ENCODE measurements around the gene RALGAPA2.

The RALGAPA2 gene

DNA sequence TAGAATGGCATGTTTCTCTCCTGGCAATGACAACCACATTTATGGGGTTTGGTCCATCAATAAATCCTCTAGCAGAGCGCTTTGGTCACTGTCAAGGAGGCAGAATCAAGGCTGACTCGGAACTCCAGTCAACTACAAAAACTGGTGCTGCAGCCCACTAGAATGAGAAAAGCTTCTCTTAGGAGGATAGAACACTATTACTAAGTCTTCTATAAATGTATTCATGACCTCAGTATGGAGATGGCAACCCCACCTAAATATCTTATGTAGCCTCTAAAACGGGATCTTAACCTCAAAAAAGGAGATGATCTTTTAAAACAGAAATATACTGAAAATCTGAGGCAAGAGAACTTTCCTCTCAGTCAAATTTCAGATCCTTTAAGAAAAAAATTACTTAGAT is 68.5 kb downstream of the RALGAPA2 start:
- DNase-seq (ENCODE audit: extremely low read depth, low read depth) = no peak
- TF ChIP-seq, protein P1, sequence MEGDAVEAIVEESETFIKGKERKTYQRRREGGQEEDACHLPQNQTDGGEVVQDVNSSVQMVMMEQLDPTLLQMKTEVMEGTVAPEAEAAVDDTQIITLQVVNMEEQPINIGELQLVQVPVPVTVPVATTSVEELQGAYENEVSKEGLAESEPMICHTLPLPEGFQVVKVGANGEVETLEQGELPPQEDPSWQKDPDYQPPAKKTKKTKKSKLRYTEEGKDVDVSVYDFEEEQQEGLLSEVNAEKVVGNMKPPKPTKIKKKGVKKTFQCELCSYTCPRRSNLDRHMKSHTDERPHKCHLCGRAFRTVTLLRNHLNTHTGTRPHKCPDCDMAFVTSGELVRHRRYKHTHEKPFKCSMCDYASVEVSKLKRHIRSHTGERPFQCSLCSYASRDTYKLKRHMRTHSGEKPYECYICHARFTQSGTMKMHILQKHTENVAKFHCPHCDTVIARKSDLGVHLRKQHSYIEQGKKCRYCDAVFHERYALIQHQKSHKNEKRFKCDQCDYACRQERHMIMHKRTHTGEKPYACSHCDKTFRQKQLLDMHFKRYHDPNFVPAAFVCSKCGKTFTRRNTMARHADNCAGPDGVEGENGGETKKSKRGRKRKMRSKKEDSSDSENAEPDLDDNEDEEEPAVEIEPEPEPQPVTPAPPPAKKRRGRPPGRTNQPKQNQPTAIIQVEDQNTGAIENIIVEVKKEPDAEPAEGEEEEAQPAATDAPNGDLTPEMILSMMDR (IDR thresholded peaks at IDR 0.05; ENCODE audit: low read depth, low read length) = no peak

DNA sequence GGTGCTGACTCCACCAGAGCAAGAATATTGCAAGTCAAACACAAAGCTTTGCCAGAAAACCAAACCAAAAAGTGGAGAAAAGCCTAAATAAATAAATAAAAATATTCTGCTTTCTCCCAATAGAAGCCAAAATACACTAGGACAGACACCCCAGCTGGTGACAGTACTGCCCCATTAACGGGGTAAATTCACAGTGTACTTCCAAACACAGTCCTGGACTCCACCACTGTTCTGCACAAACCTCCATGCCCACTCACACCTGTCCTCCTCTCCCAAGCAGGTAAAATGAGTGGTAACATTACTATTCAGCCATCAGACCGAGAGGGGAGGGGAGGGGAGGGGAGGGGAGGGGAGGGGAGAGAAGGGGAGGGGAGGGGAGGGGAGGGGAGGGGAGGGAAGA is 70.7 kb downstream of the RALGAPA2 start:
- no peak for DNase-seq (ENCODE audit: extremely low read depth, low read depth)
- TF ChIP-seq, protein P1 (IDR thresholded peaks at IDR 0.05; ENCODE audit: low read depth, low read length) = no peak

DNA sequence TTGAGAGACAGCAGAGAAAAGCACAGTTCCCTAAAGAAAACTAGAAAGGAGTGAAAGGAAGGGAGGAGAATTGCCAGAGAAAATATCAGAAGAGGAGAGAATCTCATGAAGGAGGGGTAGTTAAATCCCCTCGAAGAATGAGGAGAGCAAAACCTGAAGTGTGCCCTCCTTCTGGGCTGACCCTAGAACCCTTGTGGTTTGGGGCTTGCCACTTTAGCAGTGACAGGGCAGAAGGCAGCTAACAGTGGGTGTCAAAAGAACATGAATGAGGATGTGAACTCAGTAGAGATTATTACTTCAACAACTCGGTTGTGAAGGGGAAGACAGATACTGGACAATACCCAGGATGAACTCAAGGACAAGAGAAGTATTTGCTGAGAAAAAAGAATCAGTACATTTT is 73.6 kb downstream of the RALGAPA2 start:
- TF ChIP-seq, protein P1 (IDR thresholded peaks at IDR 0.05; ENCODE audit: low read depth, low read length) = no peak
- no peak for DNase-seq (ENCODE audit: extremely low read depth, low read depth)

DNA sequence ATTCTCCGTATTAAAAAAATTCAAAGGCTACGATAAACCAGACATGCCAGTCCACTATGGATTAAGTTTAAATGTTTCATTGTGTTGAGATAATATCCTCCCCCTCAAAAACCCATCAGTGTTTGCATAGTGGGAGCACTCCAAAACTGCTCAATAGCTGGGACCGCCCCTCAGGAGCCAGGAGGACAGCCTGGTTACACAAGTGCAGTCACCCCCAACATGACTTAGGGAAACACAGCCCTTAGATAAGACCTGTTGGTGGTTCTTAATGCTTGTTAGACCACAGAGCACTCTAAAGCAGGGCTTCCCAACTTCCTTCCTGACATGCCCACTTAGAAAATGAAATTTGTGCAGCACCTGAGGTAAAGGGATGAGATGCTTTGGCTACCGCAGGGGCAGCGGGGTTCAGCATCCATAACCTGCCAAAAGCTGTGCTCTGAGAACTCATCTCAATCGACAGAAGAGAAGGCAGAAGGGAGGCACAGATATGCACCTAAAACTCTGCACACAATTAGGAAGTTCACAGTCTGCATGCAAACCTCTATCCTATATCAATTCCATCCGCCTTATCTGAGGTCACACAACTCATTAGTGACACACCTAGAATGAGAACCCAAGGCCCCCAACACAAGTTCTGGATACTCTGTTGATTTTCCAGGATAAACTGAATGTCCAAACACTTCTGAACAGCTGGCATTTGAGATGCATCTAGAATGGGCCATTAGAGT is 74.3 kb downstream of the RALGAPA2 start:
- TF ChIP-seq, protein P1 (IDR thresholded peaks at IDR 0.05; ENCODE audit: low read depth, low read length) = no peak
- no peak for DNase-seq (ENCODE audit: extremely low read depth, low read depth)

DNA sequence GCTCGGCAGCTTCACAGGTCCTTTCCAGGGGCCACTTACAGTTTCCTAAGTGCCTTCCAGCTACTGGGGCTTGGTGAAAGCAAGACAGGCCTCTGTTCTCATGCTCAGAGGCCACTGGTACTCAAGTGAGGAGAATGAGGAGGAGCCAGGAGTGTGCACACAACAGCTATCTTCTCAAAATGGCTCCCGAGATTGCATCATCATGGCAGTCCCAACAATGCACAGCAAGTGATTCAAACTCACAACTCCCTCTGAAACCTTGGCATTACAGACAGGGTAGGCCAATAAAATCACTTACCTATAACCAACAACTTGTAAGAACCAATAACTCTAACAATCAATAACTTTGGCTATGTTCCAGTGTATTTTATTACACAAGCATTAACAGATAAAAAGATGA is 77.4 kb downstream of the RALGAPA2 start:
- TF ChIP-seq, protein P1 (IDR thresholded peaks at IDR 0.05; ENCODE audit: low read depth, low read length) = no peak
- DNase-seq (ENCODE audit: extremely low read depth, low read depth) = no peak

DNA sequence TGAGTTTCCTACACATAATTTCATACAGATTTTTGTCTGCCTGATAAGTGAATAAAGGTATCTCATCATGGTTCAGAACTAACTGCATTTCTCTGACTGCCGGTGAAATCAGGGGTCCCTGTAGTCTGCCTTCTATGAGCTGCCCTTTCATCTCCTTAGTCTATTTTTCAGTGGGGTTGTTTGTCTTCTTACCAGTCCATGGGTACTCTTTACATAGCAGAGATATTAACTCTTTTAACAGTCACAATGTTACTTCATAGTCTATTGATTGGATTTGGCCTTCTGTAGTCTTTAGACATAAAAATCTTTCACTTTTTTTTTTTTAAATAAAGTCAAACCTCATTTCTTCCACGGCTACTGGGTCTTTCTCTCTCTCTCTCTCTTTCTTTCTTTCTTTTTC is 79.8 kb downstream of the RALGAPA2 start:
- no peak for DNase-seq (ENCODE audit: extremely low read depth, low read depth)
- TF ChIP-seq, protein P1 (IDR thresholded peaks at IDR 0.05; ENCODE audit: low read depth, low read length) = no peak

DNA sequence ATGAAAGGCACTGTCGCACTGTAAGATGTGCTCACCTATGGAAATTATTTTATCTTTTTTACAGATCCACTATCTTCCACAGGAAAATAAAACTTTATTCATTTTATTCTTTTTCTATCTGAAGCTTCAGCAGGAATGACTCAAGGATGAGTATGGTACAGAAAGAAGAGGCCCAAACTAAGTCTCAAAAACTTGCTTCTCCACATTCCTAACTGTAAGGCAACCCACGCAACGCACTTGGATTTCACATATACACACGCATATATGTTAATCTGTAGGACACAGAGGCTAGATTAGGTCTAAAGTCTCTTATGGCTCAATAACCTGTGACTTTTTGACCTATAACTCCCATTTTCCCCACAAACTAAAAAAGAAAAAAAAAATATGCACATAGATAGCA is 81.9 kb downstream of the RALGAPA2 start:
- TF ChIP-seq, protein P1 (IDR thresholded peaks at IDR 0.05; ENCODE audit: low read depth, low read length) = no peak

More for the DNA sequence above, 81.9 kb downstream of the RALGAPA2 start:
- no peak for DNase-seq (ENCODE audit: extremely low read depth, low read depth)
